G401 (cell line): ENCODE data around the gene C1QTNF12. TPM values are rescaled to one million over a fixed set of nuclear protein-coding genes. Genes with fewer than 3 reads are reported as not detected.
A peak's percentile ranks its signal among the peaks of the same experiment; 100 is the strongest.

Experiments
- DNase-seq: peaks from one replicate; pipeline ENCODE4 v3.0.0-alpha.2; 2015; ENCODE audit warnings: low spot score
- in situ Hi-C: cut with HindIII; loops from 2 replicates; pipeline ENCODE4 v1.10.0; 2016; ENCODE audit warnings: low sequenced_read_pairs, mixed read lengths
- total RNA-seq: library from RNA; depleted of rRNA; stranded (reverse); fragments of >200 nt; shearing (Covaris generic); gene quantifications from 2 replicates; pipeline ENCODE4 v1.2.3, GENCODE V29; 2014

Gene C1QTNF12
- total RNA-seq, 1 experiment from 2014 or later = 13.3 TPM

GRCh38 chr1:1283821-1284220 lies 37.3 kb upstream of the C1QTNF12 start:
- in situ Hi-C loops = no loop called here
- DNase-seq = no peak

- DNase-seq = no peak
- in situ Hi-C loops = no loop called here
These were observed 36.5 kb upstream of the C1QTNF12 start for GRCh38 chr1:1282998-1283397.

GRCh38 chr1:1281533-1282321 lies 35.2 kb upstream of the C1QTNF12 start:
- in situ Hi-C loops = no loop called here
- DNase-seq = peak; percentile 57

GRCh38 chr1:1280782-1281481 lies 34.4 kb upstream of the C1QTNF12 start:
- in situ Hi-C loops = no loop called here
- DNase-seq = no peak

GRCh38 chr1:1279028-1279427 lies 32.5 kb upstream of the C1QTNF12 start:
- no peak for DNase-seq
- in situ Hi-C loops = no loop called here

GRCh38 chr1:1278620-1279019 lies 32.1 kb upstream of the C1QTNF12 start:
- in situ Hi-C loops = no loop called here
- no peak for DNase-seq

- in situ Hi-C loops = no loop called here
- no peak for DNase-seq
These were observed 29.3 kb upstream of the C1QTNF12 start for GRCh38 chr1:1275836-1276235.

- DNase-seq = no peak
- in situ Hi-C loops = no loop called here
These were observed 28.5 kb upstream of the C1QTNF12 start for GRCh38 chr1:1274931-1275431.

- in situ Hi-C loops = no loop called here
- DNase-seq = peak; percentile 22
These were observed 27.9 kb upstream of the C1QTNF12 start for GRCh38 chr1:1274299-1274930.

- in situ Hi-C loops = no loop called here
- DNase-seq = peak; percentile 90
These were observed 27.2 kb upstream of the C1QTNF12 start, which contains the start of gene UBE2J2 for GRCh38 chr1:1273512-1274298. TSS of gene UBE2J2 (minus strand) at chr1:1273854. CDS start at chr1:1267992, 5,862 bp downstream.

- no peak for DNase-seq
- in situ Hi-C loops = no loop called here
These were observed 26.6 kb upstream of the C1QTNF12 start for GRCh38 chr1:1273209-1273511.

- in situ Hi-C loops = no loop called here
- no peak for DNase-seq
These were observed 26.1 kb upstream of the C1QTNF12 start for GRCh38 chr1:1272341-1273208.

- in situ Hi-C loops = no loop called here
- DNase-seq = no peak
These were observed 24.3 kb upstream of the C1QTNF12 start for GRCh38 chr1:1270813-1271212.

GRCh38 chr1:1268284-1268682 lies 21.8 kb upstream of the C1QTNF12 start:
- in situ Hi-C loops = no loop called here
- DNase-seq = no peak

- in situ Hi-C loops = no loop called here
These were observed 21.2 kb upstream of the C1QTNF12 start for GRCh38 chr1:1267488-1268283.

GRCh38 chr1:1264868-1265272 lies 18.3 kb upstream of the C1QTNF12 start:
- no peak for DNase-seq

More at GRCh38 chr1:1267488-1268283, 21.2 kb upstream of the C1QTNF12 start:
- no peak for DNase-seq

GRCh38 chr1:1264026-1264425 lies 17.5 kb upstream of the C1QTNF12 start:
- in situ Hi-C loops = no loop called here
- DNase-seq = no peak

More at GRCh38 chr1:1264868-1265272, 18.3 kb upstream of the C1QTNF12 start:
- in situ Hi-C loops = no loop called here

- in situ Hi-C loops = no loop called here
- DNase-seq = no peak
These were observed 16.2 kb upstream of the C1QTNF12 start for GRCh38 chr1:1262758-1263157.
